GM19043 (cell line): ENCODE measurements around the gene NAA40.

ENCODE experiments used
- ATAC-seq: cut with Tn5 transposase; IDR thresholded peaks from one replicate; pipeline ENCODE4 v1.9.1; 2021; ENCODE audit warnings: low read depth; ENCODE audit not compliant: unreplicated experiment

NAA40 gene

GRCh38 chr11:63912678-63913077 is 26.1 kb upstream of the NAA40 start:
- ATAC-seq, result no peak

GRCh38 chr11:63913866-63914830 is 24.7 kb upstream of the NAA40 start:
- ATAC-seq, result no peak

- ATAC-seq, result no peak
Measured at GRCh38 chr11:63914896-63915691, 23.7 kb upstream of the NAA40 start.

GRCh38 chr11:63915961-63916836 is 22.6 kb upstream of the NAA40 start:
- no peak for ATAC-seq

- no peak for ATAC-seq
Measured at GRCh38 chr11:63916837-63917691, 21.7 kb upstream of the NAA40 start, which contains the start of gene RCOR2. TSS of gene RCOR2 (minus strand) at chr11:63917164. CDS start at chr11:63916456, 708 bp downstream.

GRCh38 chr11:63917692-63918506 is 20.9 kb upstream of the NAA40 start:
- ATAC-seq, result no peak

GRCh38 chr11:63918507-63919191 is 20.2 kb upstream of the NAA40 start:
- ATAC-seq, result no peak

- ATAC-seq, result no peak
Measured at GRCh38 chr11:63919267-63920125, 19.3 kb upstream of the NAA40 start.

- ATAC-seq, result no peak
Measured at GRCh38 chr11:63920126-63920938, 18.5 kb upstream of the NAA40 start.

- no peak for ATAC-seq
Measured at GRCh38 chr11:63920939-63921417, 17.8 kb upstream of the NAA40 start.

- ATAC-seq, result no peak
Measured at GRCh38 chr11:63922673-63923192, 16.1 kb upstream of the NAA40 start.

- ATAC-seq, result no peak
Measured at GRCh38 chr11:63923319-63923718, 15.5 kb upstream of the NAA40 start.

- no peak for ATAC-seq
Measured at GRCh38 chr11:63929616-63930015, 9.2 kb upstream of the NAA40 start.

- no peak for ATAC-seq
Measured at GRCh38 chr11:63931045-63931444, 7.8 kb upstream of the NAA40 start.

GRCh38 chr11:63931876-63932275 is 6.9 kb upstream of the NAA40 start:
- no peak for ATAC-seq

GRCh38 chr11:63933459-63933858 is 5.3 kb upstream of the NAA40 start:
- ATAC-seq, result no peak
